Aorta (tissue), 5 donors: Measurements from ENCODE around the gene C3. TPM values are rescaled to one million over a fixed set of nuclear protein-coding genes. Genes with fewer than 3 reads are reported as not detected.
A peak's percentile ranks its signal among the peaks of the same experiment; 100 is the strongest.

Experiments
- ATAC-seq: fragments of 200-7000 bp; cut with Tn5 transposase; one replicate; pipeline ENCODE4 v1.9.1; 2022; ENCODE audit warnings: moderate library complexity; ENCODE audit not compliant: low FRiP score
- DNase-seq, 2 donors: peaks; one replicate each; pipeline ENCODE4 v3.0.0-alpha.2; 2020
- H3K27ac ChIP-seq, 2 donors: one replicate each; pipeline ENCODE4 v1.5.1; 2013; ENCODE audit warnings: low read length in 2 of 2, mild to moderate bottlenecking in 2 of 2, moderate library complexity in 2 of 2, control low read depth in 1 of 2, inconsistent platforms in 1 of 2, low read depth in 1 of 2
- H3K27me3 ChIP-seq, 2 donors: one replicate each; pipeline ENCODE4 v1.6.1; 2013; ENCODE audit warnings: control low read depth in 1 of 2, low read length in 1 of 2, mild to moderate bottlenecking in 1 of 2, moderate library complexity in 1 of 2; ENCODE audit not compliant: insufficient read depth in 2 of 2, control insufficient read depth in 1 of 2
- H3K36me3 ChIP-seq, 2 donors: one replicate each; pipeline ENCODE4 v1.6.1; 2013; ENCODE audit warnings: control low read depth in 1 of 2, low read length in 1 of 2, mild to moderate bottlenecking in 1 of 2; ENCODE audit not compliant: insufficient read depth in 2 of 2, control insufficient read depth in 1 of 2
- H3K4me1 ChIP-seq, 2 donors: one replicate each; pipeline ENCODE4 v1.6.1; 2013; ENCODE audit warnings: low read length in 2 of 2, control low read depth in 1 of 2, mild to moderate bottlenecking in 1 of 2, moderate library complexity in 1 of 2; ENCODE audit not compliant: insufficient read depth in 2 of 2, control insufficient read depth in 1 of 2
- H3K4me3 ChIP-seq, 2 donors: one replicate each; pipeline ENCODE4 v1.5.1; 2013; ENCODE audit warnings: low read length in 2 of 2, control low read depth in 1 of 2, mild to moderate bottlenecking in 1 of 2
- H3K9me3 ChIP-seq: one replicate; pipeline ENCODE4 v1.6.1; 2013; ENCODE audit warnings: mild to moderate bottlenecking, low read length; ENCODE audit not compliant: control insufficient read depth
- whole genome bisulfite sequencing, 2 donors: extraction: QIAGEN DNeasy Blood & Tissue Kit; methylation state at CpG; one replicate each; pipeline ENCODE4 v1.1.7; 2013; 5-methylcytosine and 5-hydroxymethylcytosine counted together
- intact Hi-C, 2 donors: fragments of 100-400 bp; cut with DNase I; formaldehyde crosslinking; loops; one replicate each; pipeline versions ENCODE4 v1.14.2 to v1.15.0; 2022
- long read RNA-seq, 2 donors: library from polyadenylated mRNA; unstranded; transcript quantifications; one replicate each; pipeline ENCODE4 v2.0.0, GENCODE V29; 2020 to 2021
- polyA plus RNA-seq, 2 donors: library from polyadenylated mRNA; stranded (reverse); fragments of 200-250 nt; gene quantifications; one replicate each; pipeline ENCODE4 v1.2.3, GENCODE V29; 2013
- total RNA-seq, 2 donors: library from RNA; stranded (reverse); fragmentation: NEBNext Ultra II Directional; extraction: Animal tissue kit (Norgen Biotek cat#: 25700); gene quantifications; one replicate each; pipeline ENCODE4 v1.2.1, GENCODE V29; 2021
- donor health status: healthy with polysubstance abuse.
- donor health status: Bipolar disorder and iron deficiency.
- donor health status: DM: no; HTN: no; CAD: no.
- donor health status: DM: no; HTN: no; CAD: no.
- donor health status: DM: yes; HTN: yes; CAD: no.

Gene C3
- total RNA-seq (1,000 to 10,000 TPM; 1,027 to 3,196 TPM), polyA plus RNA-seq (10 to 100 TPM in 1 of 2 donors, 1 to 10 TPM in 1; 9.1 to 17.8 TPM)
- long read RNA-seq, donor 1, full-length matches to known transcripts = 14 of 716 reads
- long read RNA-seq, donor 1, partial matches to known transcripts = 662 of 716 reads
- long read RNA-seq, donor 1, other reads (novel, unspliced or antisense) = 40 of 716 reads
- long read RNA-seq, donor 2, full-length matches to known transcripts = 67 of 791 reads
- long read RNA-seq, donor 2, partial matches to known transcripts = 682 of 791 reads
- long read RNA-seq, donor 2, other reads (novel, unspliced or antisense) = 42 of 791 reads

DNA sequence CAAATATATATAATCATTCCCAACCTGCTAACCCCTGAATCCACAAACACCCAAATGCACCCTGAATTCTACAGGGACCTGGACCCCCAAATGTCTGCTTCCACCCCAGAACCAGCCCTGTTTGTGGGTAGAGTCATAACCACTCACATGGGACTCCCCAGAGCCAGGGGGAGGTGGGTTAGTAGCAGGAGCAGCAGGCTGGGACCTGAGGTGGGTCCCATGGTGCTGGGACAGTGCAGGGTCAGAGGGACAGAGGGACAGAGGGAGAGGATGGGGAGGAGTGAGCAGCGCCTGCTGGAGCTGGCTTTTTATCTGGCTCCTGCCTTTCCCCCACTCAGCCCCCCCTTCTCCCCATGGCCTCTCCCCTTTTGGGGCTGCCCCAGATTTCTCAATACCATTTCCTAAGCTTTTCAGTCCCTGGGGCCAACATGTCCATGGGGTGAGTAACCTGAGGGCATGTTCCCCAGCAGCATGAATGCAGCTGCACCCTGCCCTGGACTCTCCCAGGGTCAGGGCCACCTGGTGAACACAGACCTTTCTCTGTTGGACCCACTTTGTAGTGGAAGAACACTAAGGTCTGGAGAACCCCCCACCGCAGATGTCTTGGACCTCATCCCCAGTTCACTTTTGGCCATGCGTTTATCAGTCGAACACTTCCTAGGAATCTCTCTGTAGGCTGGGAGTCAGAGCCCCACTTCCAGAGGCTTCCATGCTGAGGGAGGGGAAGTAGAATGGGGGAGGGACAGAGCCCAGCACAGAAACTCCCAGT lies at the start of gene C3:
Gene C3 (minus strand): TSS at position 282 of the 769 bp plus-strand sequence. CDS start 61 bp downstream, at position 221.
- no peaks in the 10 kb centered on the region for H3K27me3 ChIP-seq
- ATAC-seq (peak; percentile 84), DNase-seq (peak in 1 of 2 donors; percentile 68)
- intact Hi-C loops = no loop called here
- no peak within 1 kb of the TSS for H3K27ac ChIP-seq
- 69 to 70% methylated on average over 4 of the region's 4 CpGs for WGBS, 2 donors
- H3K36me3 ChIP-seq = no peaks in the 10 kb centered on the region
- H3K4me3 ChIP-seq = no peak within 1 kb of the TSS
- H3K4me1 ChIP-seq = no peaks in the 10 kb centered on the region
- H3K9me3 ChIP-seq = no peaks in the 10 kb centered on the region

DNA sequence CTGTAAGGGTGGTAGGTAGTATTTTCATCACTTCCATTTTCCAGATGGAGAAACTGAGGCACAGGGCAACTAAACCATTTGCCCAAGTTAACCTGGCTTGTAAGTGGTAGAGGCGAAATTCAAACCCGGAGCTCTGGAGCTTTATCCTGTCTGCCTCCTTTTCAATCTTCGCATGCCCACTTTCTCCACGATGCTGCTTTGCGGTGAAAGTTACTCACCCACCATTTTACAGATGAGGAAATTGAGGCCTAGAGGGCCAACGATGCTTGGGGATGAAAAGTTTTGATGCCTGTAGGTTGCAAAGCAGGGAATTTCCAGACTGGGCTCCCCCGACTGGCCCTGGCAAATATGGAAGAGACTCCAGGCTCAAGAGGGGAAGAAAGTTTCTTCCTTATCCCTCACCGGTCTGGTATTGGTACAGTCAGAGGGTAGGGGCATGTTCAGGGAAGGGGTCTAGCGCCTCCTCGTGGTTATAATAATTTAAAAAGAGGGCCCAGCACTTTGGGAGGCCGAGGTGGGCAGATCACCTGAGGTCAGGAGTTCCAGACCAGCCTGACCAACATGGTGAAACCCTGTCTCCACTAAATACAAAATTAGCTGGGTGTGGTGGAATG lies 48.7 kb upstream of the C3 start:
- H3K4me3 ChIP-seq = no peak overlapping the region
- H3K27me3 ChIP-seq = no peaks in the 10 kb centered on the region
- intact Hi-C loops = no loop called here
- no peaks in the 10 kb centered on the region for H3K4me1 ChIP-seq
- no peaks in the 10 kb centered on the region for H3K9me3 ChIP-seq
- WGBS, 2 donors = 59 to 60% methylated on average over 11 of the region's 11 CpGs
- no peaks in the 10 kb centered on the region for H3K36me3 ChIP-seq
- DNase-seq (no peak), ATAC-seq (no peak)
- H3K27ac ChIP-seq = no peak overlapping the region

DNA sequence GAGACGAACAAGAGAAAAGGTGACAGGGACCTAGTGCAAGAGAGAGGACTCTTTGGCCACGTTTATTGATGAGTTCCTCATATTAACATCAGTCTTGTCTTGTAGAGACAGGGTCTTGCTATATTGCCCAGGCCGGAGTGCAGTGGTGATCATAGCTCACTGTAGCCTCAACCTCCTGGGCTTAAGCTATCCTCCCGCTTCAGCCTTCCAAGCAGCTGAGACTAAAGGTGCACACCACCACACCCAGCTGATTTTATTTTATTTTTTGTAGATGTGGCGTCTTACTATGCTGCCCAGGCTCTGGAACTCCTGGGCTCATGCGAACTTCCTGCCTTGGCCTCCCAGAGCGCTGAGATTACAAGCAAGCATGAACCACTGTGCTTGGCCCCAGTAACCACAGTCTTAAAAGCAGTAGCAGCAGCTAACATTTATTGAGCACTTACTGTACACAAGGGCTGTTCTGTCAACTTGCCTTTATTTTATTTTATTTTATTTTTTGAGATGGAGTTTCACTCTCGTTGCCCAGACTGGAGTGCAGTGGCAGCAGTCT lies 47.9 kb upstream of the C3 start:
- intact Hi-C loops = no loop called here
- 60 to 74% methylated on average over 8 of the region's 8 CpGs for WGBS, 2 donors

DNA sequence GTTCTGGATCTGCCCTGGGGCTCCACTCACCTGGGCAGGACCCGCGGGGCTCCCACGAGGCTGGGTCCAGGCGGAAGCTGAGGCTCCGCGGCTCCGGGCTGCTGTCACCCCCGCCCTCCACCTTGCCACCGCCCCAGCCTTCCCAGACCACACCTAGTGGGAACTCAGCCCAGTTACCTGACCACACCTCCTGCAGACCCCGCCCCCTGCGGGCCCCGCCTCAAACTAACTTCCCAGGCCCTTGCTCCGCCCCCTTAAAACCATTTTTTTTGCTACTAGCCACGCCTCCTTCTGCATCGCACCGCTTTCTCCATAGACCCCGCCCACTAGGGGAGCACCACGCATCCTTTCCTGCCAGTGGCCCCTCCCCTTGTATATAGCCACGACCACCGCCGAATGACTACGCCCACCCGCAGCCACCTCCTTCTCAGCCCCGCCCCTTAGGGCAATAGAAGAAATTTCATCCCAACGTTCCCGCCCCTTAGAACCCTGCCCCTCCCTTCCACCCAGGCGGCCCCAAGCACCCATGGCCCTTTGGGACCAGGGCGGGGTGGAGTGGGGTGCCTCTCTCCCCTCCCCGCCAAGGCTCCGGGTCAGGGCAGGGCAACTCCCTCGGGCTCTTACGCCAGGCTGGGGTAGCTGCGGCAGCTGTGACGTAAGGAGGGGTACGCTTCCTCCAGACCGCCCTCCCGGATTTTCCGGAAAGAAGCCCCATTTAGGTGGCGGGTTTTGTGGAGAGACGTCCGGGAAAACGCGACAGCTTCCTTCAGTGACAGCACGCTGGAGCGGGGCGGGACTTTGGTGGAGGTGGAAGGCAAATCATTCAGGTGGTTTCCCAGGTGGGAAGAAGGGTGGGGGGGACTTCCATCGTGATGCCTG lies 47.1 kb upstream of the C3 start, which contains the start of gene SH2D3A:
Gene SH2D3A (minus strand): TSS at position 79 of the 879 bp plus-strand sequence. CDS start 3,687 bp downstream, outside the sequence.
- Histone ChIP-seq H3K9me3 (no peaks in the 10 kb centered on the region), H3K27ac (no peak within 1 kb of the TSS), H3K4me1 (no peaks in the 10 kb centered on the region), H3K36me3 (no peaks in the 10 kb centered on the region), H3K4me3 (no peak within 1 kb of the TSS), H3K27me3 (no peaks in the 10 kb centered on the region)
- intact Hi-C loops = no loop called here
- ATAC-seq (peak; percentile 74), DNase-seq (peak; percentile 77 to 86)
- WGBS, 2 donors = 3 to 4% methylated on average over 46 to 47 of the region's 47 CpGs

More for the DNA sequence above, 47.9 kb upstream of the C3 start:
- no peaks in the 10 kb centered on the region for H3K27me3 ChIP-seq
- H3K4me1 ChIP-seq = no peaks in the 10 kb centered on the region
- ATAC-seq (no peak), DNase-seq (no peak)
- no peak overlapping the region for H3K4me3 ChIP-seq
- no peaks in the 10 kb centered on the region for H3K9me3 ChIP-seq
- H3K27ac ChIP-seq = no peak overlapping the region
- no peaks in the 10 kb centered on the region for H3K36me3 ChIP-seq

DNA sequence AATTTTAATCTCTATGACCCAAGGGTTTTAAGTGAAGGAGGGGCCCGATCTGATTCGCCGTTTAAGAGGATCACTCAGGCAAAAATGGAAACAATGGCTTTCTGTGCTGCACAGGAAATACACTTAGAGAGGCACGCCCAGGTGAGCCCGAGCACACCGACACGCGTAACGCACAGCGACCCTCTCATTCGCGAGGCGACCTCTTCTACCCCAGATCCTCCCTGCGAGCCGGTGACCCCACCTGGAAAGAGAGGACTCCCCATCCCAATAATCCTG lies 46.6 kb upstream of the C3 start:
- Histone ChIP-seq H3K27me3 (no peaks in the 10 kb centered on the region), H3K27ac (no peak overlapping the region), H3K9me3 (no peaks in the 10 kb centered on the region), H3K4me3 (no peak overlapping the region), H3K4me1 (no peaks in the 10 kb centered on the region), H3K36me3 (no peaks in the 10 kb centered on the region)
- WGBS, 2 donors = 1 to 2% methylated on average over 15 of the region's 15 CpGs
- intact Hi-C loops = no loop called here
- no peak for ATAC-seq
- no peak for DNase-seq

DNA sequence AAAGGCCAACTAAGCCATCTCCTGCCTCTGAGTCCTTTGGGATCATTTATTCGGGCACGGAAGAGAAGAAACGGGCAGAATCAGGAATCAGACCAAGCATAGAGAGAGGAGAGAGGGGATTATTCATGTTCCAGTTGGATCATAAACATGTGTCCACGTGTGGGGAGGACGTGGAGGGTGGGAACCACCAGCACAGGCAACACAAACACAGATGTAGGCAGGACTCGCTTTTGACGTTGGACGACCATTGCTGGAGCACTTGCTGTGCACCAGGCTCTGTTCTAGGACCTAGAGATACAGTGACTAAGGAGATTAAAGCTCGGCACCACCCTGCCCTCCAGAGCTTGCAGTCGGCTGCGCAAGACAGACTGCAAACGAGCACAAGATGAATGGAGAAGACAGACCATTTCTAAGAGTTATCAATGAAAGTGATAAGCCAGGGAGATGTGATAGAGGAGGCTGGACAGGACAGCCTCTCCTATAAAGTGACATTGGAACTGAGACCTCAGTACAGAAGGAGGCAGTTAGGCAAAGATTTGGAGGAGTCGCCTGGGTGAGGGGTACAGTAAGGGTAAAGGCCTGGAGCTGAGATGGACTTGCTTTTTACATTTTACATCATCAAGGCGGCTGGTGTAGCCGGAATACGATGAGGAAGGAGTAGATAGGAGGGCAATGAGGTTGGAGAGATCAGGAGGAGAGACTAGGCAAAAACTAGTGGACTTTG lies 46.1 kb upstream of the C3 start:
- DNase-seq (no peak), ATAC-seq (no peak)
- Histone ChIP-seq H3K4me3 (no peak overlapping the region), H3K27ac (no peak overlapping the region), H3K4me1 (no peaks in the 10 kb centered on the region), H3K27me3 (no peaks in the 10 kb centered on the region), H3K9me3 (no peaks in the 10 kb centered on the region), H3K36me3 (no peaks in the 10 kb centered on the region)
- 22 to 27% methylated on average over 16 of the region's 16 CpGs for WGBS, 2 donors
- intact Hi-C loops = no loop called here

DNA sequence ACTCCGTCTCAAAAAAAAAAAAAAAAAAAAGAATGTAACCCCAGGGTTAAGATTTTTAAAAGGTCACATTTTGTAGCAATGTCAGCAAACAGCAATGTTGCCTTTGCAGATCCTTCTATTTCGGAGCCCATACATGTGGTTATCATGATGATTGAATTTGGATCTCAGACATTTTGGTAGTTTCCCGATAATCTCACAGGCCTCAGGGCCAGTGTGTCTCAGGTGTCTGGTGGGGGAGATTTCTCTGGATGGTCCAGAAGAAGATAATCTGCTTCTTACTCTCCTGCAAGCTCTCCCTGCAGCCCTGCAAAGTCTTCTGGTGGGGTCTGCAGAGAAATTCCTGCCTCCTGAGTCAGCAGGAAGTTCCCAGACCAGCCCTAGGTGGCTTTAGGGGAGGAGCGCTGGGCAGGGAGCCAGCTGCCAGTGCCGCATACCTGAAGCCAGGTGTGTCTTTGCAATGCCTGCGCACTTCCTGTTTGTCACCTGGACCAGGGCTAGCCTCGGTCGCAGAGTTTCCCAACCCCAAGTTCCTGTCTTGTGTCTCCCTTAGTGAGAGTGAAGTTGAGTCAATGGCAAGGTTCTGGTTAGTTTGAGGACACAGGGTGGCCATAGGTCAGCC lies 45.4 kb upstream of the C3 start:
- H3K4me1 ChIP-seq = no peaks in the 10 kb centered on the region
- H3K27ac ChIP-seq = no peak overlapping the region
- H3K36me3 ChIP-seq = no peaks in the 10 kb centered on the region
- no peaks in the 10 kb centered on the region for H3K27me3 ChIP-seq
- intact Hi-C loops = no loop called here
- no peak overlapping the region for H3K4me3 ChIP-seq
- no peak for ATAC-seq
- peaks cover 1% of the 10 kb centered on the region for H3K9me3 ChIP-seq
- WGBS, 2 donors = 21 to 28% methylated on average over 8 of the region's 8 CpGs
- no peak for DNase-seq
